ENCODE measurements around the gene MAT2A. TPM values are rescaled to one million over a fixed set of nuclear protein-coding genes. Genes with fewer than 3 reads are reported as not detected.

The MAT2A gene
- total RNA-seq, 1 donor from 2014 or later = 405 TPM

DNA sequence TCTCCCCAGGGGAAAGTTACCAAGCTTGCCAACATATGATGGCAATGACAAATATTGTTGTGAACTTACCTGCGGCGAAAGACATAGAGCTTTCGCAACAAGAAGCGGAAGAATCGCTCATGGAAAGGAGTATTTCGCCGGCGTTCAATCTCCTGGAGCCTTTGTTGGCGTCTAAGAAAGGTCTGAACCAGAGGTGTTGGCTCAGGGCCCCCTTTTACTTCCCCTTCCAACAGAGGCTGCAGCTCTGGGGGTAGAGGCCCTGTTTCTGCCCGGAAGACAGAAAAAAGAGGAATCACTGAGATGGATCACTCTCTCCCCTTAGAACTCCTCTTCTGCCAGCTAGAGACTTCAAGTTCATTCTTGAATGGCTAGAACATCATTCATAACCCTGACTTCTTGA is 11.5 kb downstream of the MAT2A start:
- H3K4me3 Mint-ChIP-seq = no peak overlapping the region
- peaks cover 4% of the 10 kb centered on the region for H3K4me1 Mint-ChIP-seq
- no peak overlapping the region for H3K27ac Mint-ChIP-seq (ENCODE audit: unreplicated experiment)
- H3K9me3 Mint-ChIP-seq = no peaks in the 10 kb centered on the region
- H3K36me3 Mint-ChIP-seq (ENCODE audit: low read depth) = peaks cover 7% of the 10 kb centered on the region
- H3K27me3 Mint-ChIP-seq (ENCODE audit: low read depth) = peaks cover 4% of the 10 kb centered on the region
- no peak for DNase-seq (ENCODE audit: low read depth, low spot score)
- TF ChIP-seq, protein P1, sequence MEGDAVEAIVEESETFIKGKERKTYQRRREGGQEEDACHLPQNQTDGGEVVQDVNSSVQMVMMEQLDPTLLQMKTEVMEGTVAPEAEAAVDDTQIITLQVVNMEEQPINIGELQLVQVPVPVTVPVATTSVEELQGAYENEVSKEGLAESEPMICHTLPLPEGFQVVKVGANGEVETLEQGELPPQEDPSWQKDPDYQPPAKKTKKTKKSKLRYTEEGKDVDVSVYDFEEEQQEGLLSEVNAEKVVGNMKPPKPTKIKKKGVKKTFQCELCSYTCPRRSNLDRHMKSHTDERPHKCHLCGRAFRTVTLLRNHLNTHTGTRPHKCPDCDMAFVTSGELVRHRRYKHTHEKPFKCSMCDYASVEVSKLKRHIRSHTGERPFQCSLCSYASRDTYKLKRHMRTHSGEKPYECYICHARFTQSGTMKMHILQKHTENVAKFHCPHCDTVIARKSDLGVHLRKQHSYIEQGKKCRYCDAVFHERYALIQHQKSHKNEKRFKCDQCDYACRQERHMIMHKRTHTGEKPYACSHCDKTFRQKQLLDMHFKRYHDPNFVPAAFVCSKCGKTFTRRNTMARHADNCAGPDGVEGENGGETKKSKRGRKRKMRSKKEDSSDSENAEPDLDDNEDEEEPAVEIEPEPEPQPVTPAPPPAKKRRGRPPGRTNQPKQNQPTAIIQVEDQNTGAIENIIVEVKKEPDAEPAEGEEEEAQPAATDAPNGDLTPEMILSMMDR (conservative IDR thresholded peaks at IDR 0.05) = no peak

DNA sequence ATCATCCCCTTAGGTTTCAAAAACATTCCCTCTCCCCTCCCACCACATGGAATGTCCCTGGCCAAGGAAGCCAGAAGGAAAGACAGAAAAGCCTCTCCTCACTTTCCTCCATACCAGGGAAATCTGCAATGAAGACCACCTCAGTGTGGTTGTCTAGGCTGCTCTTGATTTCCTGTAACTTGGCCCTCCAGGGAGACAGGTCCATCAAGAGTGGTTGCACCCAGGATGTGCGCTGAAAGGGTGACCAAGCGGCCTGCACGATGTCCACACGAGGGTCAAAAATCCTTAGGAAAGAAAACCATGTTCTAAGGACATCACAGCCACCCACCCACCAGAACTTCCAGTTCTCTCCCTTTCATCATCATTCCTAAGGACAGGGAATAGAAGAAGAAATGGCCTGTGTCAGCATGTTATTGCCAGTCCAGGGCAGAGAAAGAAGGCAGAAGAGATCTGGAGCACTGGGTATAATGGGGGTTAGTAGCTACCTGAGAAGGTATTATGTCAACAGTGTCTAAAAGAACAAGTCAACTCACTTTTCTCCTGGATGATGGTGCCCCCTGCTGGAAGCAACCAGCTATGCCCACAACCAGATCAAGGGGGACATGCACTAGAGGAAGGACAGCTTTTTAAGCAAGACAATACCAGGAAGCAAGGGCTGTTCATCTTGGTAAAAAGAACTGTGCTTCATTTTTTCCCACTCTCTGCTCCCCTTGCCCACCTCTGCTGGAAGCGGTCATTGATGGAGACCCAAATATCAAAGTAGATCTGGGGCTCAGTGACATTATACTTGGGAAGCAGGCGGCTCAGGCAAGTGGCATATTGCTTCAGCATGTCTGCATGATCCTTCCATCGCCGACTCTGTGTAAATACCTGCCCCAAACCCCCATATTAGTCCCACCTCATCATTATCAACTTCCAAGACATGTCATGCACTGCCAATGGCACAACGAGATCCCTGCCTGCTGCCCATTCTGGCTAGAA is 13.0 kb downstream of the MAT2A start:
- Mint-ChIP-seq H3K36me3 (ENCODE audit: low read depth) (peaks cover 4% of the 10 kb centered on the region), H3K9me3 (no peaks in the 10 kb centered on the region), H3K27me3 (ENCODE audit: low read depth) (no peaks in the 10 kb centered on the region), H3K4me1 (peaks cover 4% of the 10 kb centered on the region), H3K4me3 (peak overlapping the region; percentile 73), H3K27ac (ENCODE audit: unreplicated experiment) (no peak overlapping the region)
- TF ChIP-seq, protein P1 (conservative IDR thresholded peaks at IDR 0.05) = peak; percentile 94
- DNase-seq (ENCODE audit: low read depth, low spot score) = peak; percentile 87

DNA sequence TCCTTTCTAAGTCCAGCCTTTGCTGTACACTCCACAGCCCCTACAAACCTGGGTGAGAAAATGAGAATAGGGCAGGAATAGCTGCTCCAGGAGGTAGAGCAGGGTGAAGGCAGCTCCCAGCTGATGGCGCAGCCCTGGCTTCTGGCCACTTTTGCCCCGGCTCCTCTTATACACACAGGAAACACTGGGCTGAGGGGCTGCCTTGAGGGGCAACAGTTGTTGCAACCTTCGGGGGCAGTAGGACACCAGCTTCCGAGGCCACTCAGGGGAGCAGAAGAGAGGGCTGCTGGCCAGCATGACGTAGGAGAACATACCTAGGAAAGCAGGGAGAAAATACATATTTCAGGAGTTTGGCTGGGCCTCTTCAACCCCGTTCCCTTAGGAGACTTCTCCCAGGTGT is 14.2 kb downstream of the MAT2A start:
- Mint-ChIP-seq H3K9me3 (no peaks in the 10 kb centered on the region), H3K27ac (ENCODE audit: unreplicated experiment) (no peak overlapping the region), H3K4me1 (peaks cover 4% of the 10 kb centered on the region), H3K4me3 (no peak overlapping the region), H3K27me3 (ENCODE audit: low read depth) (no peaks in the 10 kb centered on the region), H3K36me3 (ENCODE audit: low read depth) (peaks cover 4% of the 10 kb centered on the region)
- TF ChIP-seq, protein P1 (conservative IDR thresholded peaks at IDR 0.05) = no peak
- no peak for DNase-seq (ENCODE audit: low read depth, low spot score)

DNA sequence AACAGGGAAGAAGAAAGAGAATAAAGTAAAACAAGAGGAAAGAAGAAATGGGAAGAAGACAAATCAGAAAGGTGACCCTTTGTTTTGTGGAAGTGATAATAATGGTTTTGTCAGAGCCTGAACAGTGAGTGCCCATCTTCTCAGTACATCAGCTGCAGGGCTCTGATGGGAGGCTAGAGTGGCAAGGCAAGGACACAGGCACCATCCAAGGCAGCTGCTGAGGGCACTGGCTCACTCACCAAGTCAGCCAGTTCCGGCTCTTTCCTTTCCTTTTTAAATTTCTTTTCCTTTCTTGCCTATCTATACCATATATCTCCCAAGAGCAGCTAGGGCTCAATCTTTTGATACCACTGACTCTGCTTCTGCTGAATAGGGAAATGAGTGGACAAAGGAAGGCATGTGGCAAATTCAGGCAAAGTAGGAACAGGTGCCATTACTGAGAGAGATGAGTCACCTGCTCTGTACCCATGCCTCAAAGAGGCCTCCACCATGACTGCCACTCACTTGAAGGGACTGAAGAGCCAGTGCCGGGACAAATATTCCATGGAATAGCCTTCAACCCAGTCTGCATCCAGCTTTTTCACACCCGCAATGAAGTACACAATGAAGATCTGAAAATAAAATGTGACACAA is 16.1 kb downstream of the MAT2A start:
- peak overlapping the region; percentile 27 for H3K4me3 Mint-ChIP-seq
- TF ChIP-seq, protein P1 (conservative IDR thresholded peaks at IDR 0.05) = no peak
- no peaks in the 10 kb centered on the region for H3K27me3 Mint-ChIP-seq (ENCODE audit: low read depth)
- peaks cover 10% of the 10 kb centered on the region for H3K4me1 Mint-ChIP-seq
- no peak overlapping the region for H3K27ac Mint-ChIP-seq (ENCODE audit: unreplicated experiment)
- DNase-seq (ENCODE audit: low read depth, low spot score) = no peak
- H3K9me3 Mint-ChIP-seq = no peaks in the 10 kb centered on the region
- peaks cover 4% of the 10 kb centered on the region for H3K36me3 Mint-ChIP-seq (ENCODE audit: low read depth)

DNA sequence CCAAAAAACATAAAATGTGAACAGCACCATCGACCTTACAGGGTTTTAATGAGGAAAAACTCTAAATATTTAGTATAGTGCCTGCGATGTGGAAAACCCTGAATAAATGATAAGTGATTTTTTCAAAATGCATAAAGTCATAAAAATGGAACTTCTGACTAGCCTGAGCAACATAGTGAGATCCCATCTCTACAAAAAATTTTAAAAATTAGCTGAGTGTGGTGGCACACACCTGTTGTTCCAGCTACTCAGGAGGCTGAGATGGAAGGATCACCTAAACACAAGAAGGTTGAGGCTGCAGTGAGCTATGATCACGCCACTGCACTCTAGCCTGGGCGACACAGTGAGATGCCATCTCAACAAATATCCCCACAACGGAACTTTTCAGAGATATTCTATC is 18.2 kb downstream of the MAT2A start:
- no peak for DNase-seq (ENCODE audit: low read depth, low spot score)
- Mint-ChIP-seq H3K27me3 (ENCODE audit: low read depth) (no peaks in the 10 kb centered on the region), H3K36me3 (ENCODE audit: low read depth) (peaks cover 1% of the 10 kb centered on the region), H3K4me3 (no peak overlapping the region), H3K4me1 (peaks cover 22% of the 10 kb centered on the region), H3K9me3 (no peaks in the 10 kb centered on the region), H3K27ac (ENCODE audit: unreplicated experiment) (no peak overlapping the region)
- TF ChIP-seq, protein P1 (conservative IDR thresholded peaks at IDR 0.05) = no peak
